HEK293T (cell line): ENCODE data around the gene NSG1.

ENCODE experiments used
- CTCF ChIA-PET: fragments of 350-600 bp; formaldehyde crosslinking; extraction: SDS; loops from one replicate; lab custom pipeline; 2021; ENCODE audit warnings: antibody characterized with exemption, inconsistent platforms; lab: Yijun Ruan, JAX
- POLR2A ChIA-PET: fragments of 350-600 bp; formaldehyde crosslinking; extraction: SDS; loops from one replicate; lab custom pipeline; 2020; ENCODE audit warnings: antibody characterized with exemption, inconsistent platforms; lab: Yijun Ruan, JAX
- DNase-seq: peaks from one replicate; pipeline ENCODE4 v3.0.0; 2012; ENCODE audit warnings: mixed read lengths; ENCODE audit errors: extremely low spot score
- ARNT ChIP-seq: fragments of 450-650 bp; IDR thresholded peaks from 2 replicates; pipeline ENCODE4 v1.6.1; 2017; ENCODE audit warnings: mild to moderate bottlenecking
- BHLHE40 ChIP-seq: fragments of 450-650 bp; IDR thresholded peaks from 2 replicates; pipeline ENCODE4 v1.6.1; 2016; ENCODE audit warnings: mild to moderate bottlenecking, moderate library complexity, borderline replicate concordance
- CTBP1 ChIP-seq: fragments of 450-650 bp; IDR thresholded peaks from 2 replicates; pipeline ENCODE4 v1.6.1; 2016; ENCODE audit warnings: borderline replicate concordance
- ELF4 ChIP-seq: fragments of 450-650 bp; IDR thresholded peaks from 2 replicates; pipeline ENCODE4 v1.6.1; 2017; ENCODE audit warnings: antibody characterized with exemption
- FOXA1 ChIP-seq: fragments of 450-650 bp; IDR thresholded peaks from 2 replicates; pipeline ENCODE4 v1.6.1; 2016; ENCODE audit warnings: mild to moderate bottlenecking
- FOXK2 ChIP-seq: fragments of 450-650 bp; IDR thresholded peaks from 2 replicates; pipeline ENCODE4 v1.6.1; 2016; ENCODE audit warnings: mild to moderate bottlenecking
- FOXM1 ChIP-seq: fragments of 450-650 bp; IDR thresholded peaks from 2 replicates; pipeline ENCODE4 v1.6.1; 2017; ENCODE audit warnings: mild to moderate bottlenecking, borderline replicate concordance
- HDGF ChIP-seq: fragments of 450-650 bp; IDR thresholded peaks from 2 replicates; pipeline ENCODE4 v1.6.1; 2017; ENCODE audit warnings: antibody characterized with exemption, borderline replicate concordance
- L3MBTL2 ChIP-seq: fragments of 450-650 bp; conservative IDR thresholded peaks from 2 replicates; pipeline ENCODE4 v1.6.1; 2016; ENCODE audit warnings: mild to moderate bottlenecking
- LEF1 ChIP-seq: fragments of 450-650 bp; IDR thresholded peaks from 2 replicates; pipeline ENCODE4 v1.6.1; 2017; ENCODE audit warnings: mild to moderate bottlenecking, borderline replicate concordance
- NFRKB ChIP-seq: fragments of 450-650 bp; IDR thresholded peaks from 2 replicates; pipeline ENCODE4 v1.6.1; 2016; ENCODE audit warnings: mild to moderate bottlenecking, moderate library complexity
- PKNOX1 ChIP-seq: fragments of 450-650 bp; IDR thresholded peaks from 2 replicates; pipeline ENCODE4 v1.6.1; 2016
- SP1 ChIP-seq: fragments of 450-650 bp; IDR thresholded peaks from 2 replicates; pipeline ENCODE4 v1.6.1; 2017
- SUZ12 ChIP-seq: fragments of 450-650 bp; IDR thresholded peaks from 2 replicates; pipeline ENCODE4 v1.6.1; 2016; ENCODE audit warnings: mild to moderate bottlenecking
- TARDBP ChIP-seq: fragments of 450-650 bp; IDR thresholded peaks from 2 replicates; pipeline ENCODE4 v1.6.1; 2016
- ZNF384 ChIP-seq: fragments of 450-650 bp; IDR thresholded peaks from 2 replicates; pipeline ENCODE4 v1.6.1; 2016

Gene NSG1

GRCh38 chr4:4388836-4389575 lies 2.1 kb downstream of the NSG1 start:
- POLR2A ChIA-PET = no interaction called here
- CTCF ChIA-PET = interaction anchor here (0.6 kb wide), 1 partner anchor 553 kb away, joined by 6 read pairs; no protein-coding TSS in a partner anchor
- TF ChIP-seq HDGF = no peak
- TF ChIP-seq PKNOX1 = no peak
- TF ChIP-seq TARDBP = no peak
- no peak for TF ChIP-seq L3MBTL2
- TF ChIP-seq FOXM1 = no peak
- TF ChIP-seq ZNF384 = no peak
- no peak for TF ChIP-seq ARNT
- no peak for TF ChIP-seq LEF1
- TF ChIP-seq SP1 = no peak
- TF ChIP-seq BHLHE40 = no peak
- no peak for TF ChIP-seq NFRKB
- TF ChIP-seq FOXA1 = no peak
- TF ChIP-seq FOXK2 = no peak
- TF ChIP-seq ELF4 = no peak
- TF ChIP-seq CTBP1 = no peak
- TF ChIP-seq SUZ12 = no peak
- no peak for DNase-seq

- TF ChIP-seq BHLHE40 = no peak
- CTCF ChIA-PET = no interaction called here
- no peak for DNase-seq
- POLR2A ChIA-PET = no interaction called here
Measured at GRCh38 chr4:4390046-4390445, 3.1 kb downstream of the NSG1 start.

DNA sequence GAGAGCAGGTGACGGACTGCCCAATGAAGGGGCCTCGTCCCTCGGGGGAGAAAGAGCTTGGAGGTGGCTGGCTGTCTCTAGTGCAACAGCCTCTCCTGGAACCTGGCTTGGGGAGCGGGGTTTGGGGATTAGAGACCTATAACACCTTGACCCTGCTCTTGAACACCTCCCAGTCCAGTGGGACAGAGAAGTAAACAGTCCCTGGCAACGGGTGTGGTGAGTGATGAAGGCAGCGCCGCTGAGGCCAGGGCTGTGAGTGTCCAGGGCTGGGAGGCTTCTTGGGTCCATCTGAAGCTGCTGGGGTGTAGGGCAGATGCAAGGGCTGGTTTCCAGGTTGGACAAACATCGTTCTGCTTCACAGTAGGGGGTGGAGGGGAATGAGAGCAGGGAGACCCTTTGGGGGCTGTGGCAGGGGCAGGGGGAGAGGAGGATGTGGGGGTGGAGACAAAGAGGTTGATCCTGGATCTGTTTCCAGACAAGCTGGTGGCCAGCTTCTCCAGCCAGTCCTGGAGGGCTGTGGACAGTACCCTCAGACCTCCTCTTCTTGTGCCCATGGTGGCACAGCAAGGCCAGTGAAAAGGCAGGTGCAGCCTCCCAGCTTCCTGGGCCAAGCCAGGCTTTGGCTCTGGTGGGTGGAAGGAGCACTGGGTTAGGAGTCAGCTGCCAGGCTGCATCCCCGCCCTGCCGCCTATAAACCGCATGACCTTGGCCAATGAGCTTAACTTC lies 3.8 kb downstream of the NSG1 start:
- ChIA-PET POLR2A (no interaction called here), CTCF (no interaction called here)
- DNase-seq = no peak
- TF ChIP-seq TARDBP = no peak
- no peak for TF ChIP-seq PKNOX1

DNA sequence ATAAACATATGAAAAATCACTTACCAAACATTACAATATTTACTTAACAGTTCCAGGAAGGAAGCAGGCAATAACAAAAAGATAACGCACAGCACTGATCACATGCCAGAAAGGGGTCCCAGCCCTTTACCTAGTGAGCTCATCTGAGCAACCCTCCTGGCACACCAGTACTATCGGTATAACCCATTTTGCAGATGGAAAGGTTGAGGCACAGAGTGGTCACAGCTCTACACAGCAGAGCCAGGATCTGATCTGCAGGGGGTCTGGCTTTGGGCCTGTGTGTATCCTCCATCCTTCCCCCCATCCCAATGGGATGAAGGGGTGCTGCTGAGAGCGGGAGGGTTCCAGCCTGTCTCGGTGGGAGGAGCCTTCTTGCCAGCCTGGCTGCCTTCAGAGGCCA lies 5.0 kb downstream of the NSG1 start:
- CTCF ChIA-PET = no interaction called here
- POLR2A ChIA-PET = no interaction called here
- TF ChIP-seq ARNT = no peak
- TF ChIP-seq LEF1 = no peak
- TF ChIP-seq HDGF = no peak
- TF ChIP-seq CTBP1 = no peak
- TF ChIP-seq FOXA1 = no peak
- TF ChIP-seq NFRKB = no peak
- no peak for TF ChIP-seq FOXK2
- no peak for TF ChIP-seq ELF4
- no peak for TF ChIP-seq SP1
- no peak for TF ChIP-seq TARDBP
- no peak for TF ChIP-seq ZNF384
- TF ChIP-seq L3MBTL2 = no peak
- TF ChIP-seq FOXM1 = no peak
- TF ChIP-seq SUZ12 = no peak
- TF ChIP-seq PKNOX1 = no peak
- TF ChIP-seq BHLHE40 = no peak
- no peak for DNase-seq

DNA sequence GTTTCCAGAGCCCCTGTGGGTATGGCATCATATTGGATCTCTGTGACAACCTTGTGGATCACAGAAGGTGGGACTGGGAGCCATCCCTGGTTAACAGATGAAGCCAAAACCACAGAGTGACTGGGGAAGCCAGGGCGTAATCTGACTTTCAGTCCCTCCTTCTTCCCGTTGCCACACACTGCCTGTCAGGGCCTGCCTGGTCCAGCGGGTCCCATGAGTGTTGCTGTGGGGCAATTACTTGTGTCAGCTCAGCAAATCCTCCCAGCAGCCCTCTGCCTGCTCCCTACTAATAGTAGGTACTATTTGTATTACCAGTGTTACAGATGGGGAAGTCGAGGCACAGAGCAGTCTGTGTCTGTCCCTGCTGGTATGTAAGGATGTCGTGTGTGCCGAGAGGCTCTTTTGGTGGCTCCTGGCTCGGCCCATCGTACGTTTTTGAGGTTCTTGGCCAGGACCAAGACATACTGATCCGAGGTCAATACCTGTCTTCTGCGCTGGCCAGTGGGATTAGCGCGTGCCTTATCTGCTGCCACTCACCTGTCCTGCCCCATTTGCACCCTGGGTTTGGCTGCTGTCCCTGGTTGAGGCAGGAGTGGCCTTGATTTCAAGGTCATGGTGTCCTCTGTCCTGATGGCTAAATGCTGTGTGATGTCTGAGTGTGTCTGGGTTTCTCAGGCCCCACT lies 5.7 kb downstream of the NSG1 start:
- POLR2A ChIA-PET = no interaction called here
- CTCF ChIA-PET = no interaction called here
- no peak for TF ChIP-seq SUZ12
- TF ChIP-seq L3MBTL2 = no peak
- TF ChIP-seq FOXA1 = no peak
- no peak for TF ChIP-seq ZNF384
- no peak for DNase-seq

DNA sequence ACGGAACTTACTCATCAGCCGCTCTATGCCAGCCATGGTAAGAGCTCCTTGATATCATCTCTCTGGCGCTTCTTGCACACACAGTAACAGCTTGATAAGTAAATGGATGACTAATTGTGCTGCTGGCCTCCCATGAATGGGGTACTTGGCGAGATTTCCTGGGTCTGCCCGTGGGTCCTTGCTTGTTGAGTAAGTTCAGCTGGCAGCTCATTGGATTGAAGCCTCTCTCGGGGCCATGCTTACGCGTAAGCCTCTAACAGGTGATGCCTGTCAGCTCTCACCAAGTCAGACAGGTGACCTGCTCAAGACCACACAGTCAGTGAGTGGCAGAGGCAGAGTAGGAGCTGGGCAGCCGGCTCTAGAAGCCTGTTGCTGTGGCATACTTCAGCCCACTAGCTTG lies 7.7 kb downstream of the NSG1 start:
- TF ChIP-seq FOXA1 (no peak), ARNT (no peak), L3MBTL2 (no peak), NFRKB (no peak), FOXM1 (no peak), ZNF384 (no peak), SUZ12 (no peak), PKNOX1 (no peak), LEF1 (no peak), BHLHE40 (no peak), HDGF (no peak)
- DNase-seq = no peak
- CTCF ChIA-PET = no interaction called here
- POLR2A ChIA-PET = no interaction called here
